WERI-Rb-1 (cell line): ENCODE data around the gene PEX19.

ENCODE experiments used
- DNase-seq: peaks from one replicate; pipeline ENCODE4 v3.0.0-alpha.2; 2020
- H3K27ac ChIP-seq: fragments of 250-450 bp; sonication (Bioruptor Pico); 2 replicates; pipeline ENCODE4 v1.5.1; 2020; ENCODE audit warnings: mild to moderate bottlenecking, moderate library complexity
- H3K27me3 ChIP-seq: fragments of 250-450 bp; sonication (Bioruptor Pico); 2 replicates; pipeline ENCODE4 v1.5.1; 2021; ENCODE audit warnings: mild to moderate bottlenecking, low read depth, moderate library complexity; ENCODE audit not compliant: insufficient read depth, severe bottlenecking
- H3K36me3 ChIP-seq: fragments of 250-450 bp; sonication (Bioruptor Pico); 2 replicates; pipeline ENCODE4 v1.5.1; 2020; ENCODE audit warnings: mild to moderate bottlenecking, moderate library complexity
- H3K4me3 ChIP-seq: 2 replicates; pipeline ENCODE4 v1.5.1; 2011; ENCODE audit warnings: low read depth, mild to moderate bottlenecking, control low read depth, low read length
- H3K9me3 ChIP-seq: fragments of 250-450 bp; sonication (Bioruptor Pico); 2 replicates; pipeline ENCODE4 v1.5.1; 2021; ENCODE audit warnings: mild to moderate bottlenecking, moderate library complexity; ENCODE audit not compliant: severe bottlenecking
- CTCF ChIP-seq: IDR thresholded peaks from 2 replicates; pipeline ENCODE4 v1.5.1; 2011; ENCODE audit warnings: low read depth, mild to moderate bottlenecking, control low read depth, inconsistent platforms, low read length

PEX19 gene

GRCh38 chr1:160322831-160323230, 37.9 kb upstream of the PEX19 start:
- DNase-seq = no peak
- H3K4me3 ChIP-seq = no peak overlapping the region
- no peak for TF ChIP-seq CTCF
- H3K27ac ChIP-seq = no peak overlapping the region
- no peaks in the 10 kb centered on the region for H3K27me3 ChIP-seq
- peaks cover 79% of the 10 kb centered on the region for H3K36me3 ChIP-seq
- H3K9me3 ChIP-seq = no peaks in the 10 kb centered on the region

- no peaks in the 10 kb centered on the region for H3K9me3 ChIP-seq
- TF ChIP-seq CTCF = no peak
- H3K27me3 ChIP-seq = no peaks in the 10 kb centered on the region
- no peak overlapping the region for H3K4me3 ChIP-seq
- no peak overlapping the region for H3K27ac ChIP-seq
- DNase-seq = no peak
- peaks cover 87% of the 10 kb centered on the region for H3K36me3 ChIP-seq
Measured at GRCh38 chr1:160315359-160315758, 30.4 kb upstream of the PEX19 start.

GRCh38 chr1:160309571-160309970, 24.6 kb upstream of the PEX19 start:
- TF ChIP-seq CTCF = no peak
- Histone ChIP-seq H3K27ac (no peak overlapping the region), H3K27me3 (no peaks in the 10 kb centered on the region), H3K9me3 (no peaks in the 10 kb centered on the region), H3K36me3 (peaks cover 96% of the 10 kb centered on the region), H3K4me3 (no peak overlapping the region)
- no peak for DNase-seq

GRCh38 chr1:160309185-160309557, 24.2 kb upstream of the PEX19 start:
- Histone ChIP-seq H3K27ac (no peak overlapping the region), H3K36me3 (peaks cover 96% of the 10 kb centered on the region), H3K9me3 (no peaks in the 10 kb centered on the region), H3K27me3 (no peaks in the 10 kb centered on the region), H3K4me3 (no peak overlapping the region)
- no peak for DNase-seq
- TF ChIP-seq CTCF = no peak

GRCh38 chr1:160308451-160309184, 23.7 kb upstream of the PEX19 start:
- H3K27me3 ChIP-seq = no peaks in the 10 kb centered on the region
- H3K36me3 ChIP-seq = peaks cover 96% of the 10 kb centered on the region
- no peak for TF ChIP-seq CTCF
- H3K4me3 ChIP-seq = no peak overlapping the region
- no peaks in the 10 kb centered on the region for H3K9me3 ChIP-seq
- H3K27ac ChIP-seq = no peak overlapping the region
- no peak for DNase-seq

- no peak for TF ChIP-seq CTCF
- no peaks in the 10 kb centered on the region for H3K9me3 ChIP-seq
- H3K36me3 ChIP-seq = peaks cover 93% of the 10 kb centered on the region
- H3K4me3 ChIP-seq = no peak overlapping the region
- no peak for DNase-seq
- no peak overlapping the region for H3K27ac ChIP-seq
- H3K27me3 ChIP-seq = no peaks in the 10 kb centered on the region
Measured at GRCh38 chr1:160307118-160307791, 22.3 kb upstream of the PEX19 start.
